Kidney glomerular epithelial cell (primary cell): ENCODE data around the gene PRR15.
A peak's percentile ranks its signal among the peaks of the same experiment; 100 is the strongest.

Experiments
- DNase-seq: peaks from one replicate; lab custom pipeline; 2025; lab: John Stamatoyannopoulos, UW

PRR15 gene

DNA sequence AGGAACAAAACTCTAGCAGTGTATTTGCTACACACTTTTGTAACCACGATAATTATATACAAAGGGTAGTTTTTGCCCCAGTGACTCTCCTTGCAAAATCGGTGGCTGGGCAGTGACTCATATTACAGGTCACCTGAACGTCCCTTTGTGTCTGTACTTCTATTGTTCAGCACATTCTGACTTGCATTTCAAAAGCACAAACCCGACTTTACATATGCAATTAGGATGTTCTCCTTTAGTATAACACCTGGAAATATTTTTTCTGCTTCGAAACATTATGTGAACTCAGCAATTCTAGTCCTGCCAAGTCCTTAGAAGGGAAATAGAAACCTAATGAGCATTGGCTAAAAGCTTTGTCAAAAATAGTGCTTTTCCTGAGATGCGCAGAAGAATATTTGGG lies 6.0 kb downstream of the PRR15 start:
- DNase-seq: no peak

- no peak for DNase-seq
Measured at GRCh38 chr7:29572558-29572957, 8.9 kb downstream of the PRR15 start.

DNA sequence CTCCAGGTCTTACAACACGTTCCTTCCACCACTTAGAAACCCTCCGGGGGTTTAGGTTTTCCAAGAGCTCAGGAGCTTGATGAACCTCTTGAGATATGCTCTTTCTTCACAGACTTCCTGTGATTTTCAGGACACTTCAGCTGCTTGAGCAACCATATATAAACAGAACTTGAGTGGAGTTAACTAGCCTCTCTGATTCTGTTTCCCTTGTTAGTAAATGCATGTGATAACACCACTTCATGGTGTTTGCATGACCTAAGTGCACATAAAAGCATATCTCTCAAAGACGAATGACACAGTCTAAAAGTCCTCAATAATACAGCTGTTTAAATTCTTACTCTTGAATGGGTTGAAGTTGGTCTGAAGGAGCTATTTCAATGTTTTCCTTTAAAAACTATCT lies 9.9 kb downstream of the PRR15 start:
- DNase-seq: no peak

DNA sequence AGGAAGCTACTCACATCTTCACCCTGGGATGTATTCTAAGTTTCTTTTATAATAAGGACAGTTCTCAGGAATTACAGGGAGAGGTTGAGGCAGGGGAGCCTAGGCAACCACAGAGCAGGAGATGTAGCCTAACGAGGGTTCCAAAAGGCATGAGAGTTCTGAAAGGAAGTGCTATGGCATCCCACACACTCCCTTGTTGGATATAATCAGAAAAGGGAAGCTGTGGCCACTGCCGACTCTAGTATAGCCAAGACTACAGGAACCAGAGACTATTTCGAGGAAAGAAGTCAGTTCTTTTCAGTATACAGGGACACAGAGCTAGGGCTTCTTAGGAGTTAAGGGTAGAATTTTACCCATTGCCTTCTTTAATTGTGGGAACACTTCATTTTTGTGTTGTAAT lies 11.0 kb downstream of the PRR15 start:
- no peak for DNase-seq

DNA sequence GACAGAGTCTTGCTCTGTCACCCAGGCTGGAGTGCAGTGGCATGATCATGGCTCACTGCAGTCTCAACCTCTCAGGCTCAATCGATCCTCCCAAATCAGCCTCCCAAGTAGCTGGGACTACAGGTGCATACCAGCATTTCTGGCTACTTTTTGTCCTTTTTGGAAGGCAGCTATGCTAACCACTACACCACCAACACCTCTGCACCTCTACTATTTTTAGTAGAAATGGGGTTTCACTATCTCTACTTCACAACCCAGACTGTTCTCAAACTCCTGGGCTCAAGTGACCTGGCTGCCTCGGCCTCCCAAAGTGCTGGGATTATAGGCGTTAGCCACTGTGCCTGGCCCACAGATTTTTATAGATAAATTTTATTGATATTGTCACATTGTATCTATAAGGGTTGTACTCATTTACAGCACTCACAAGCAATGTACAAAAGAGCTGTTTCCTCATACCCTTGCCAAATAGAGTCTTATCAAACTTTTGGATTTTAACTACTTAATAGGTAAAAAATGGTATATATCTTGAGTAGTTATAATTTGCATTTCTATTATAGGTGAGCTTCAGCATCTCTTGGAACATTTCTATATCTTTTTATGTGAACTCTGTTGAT lies 23.7 kb downstream of the PRR15 start:
- no peak for DNase-seq

- no peak for DNase-seq
Measured at GRCh38 chr7:29588212-29588611, 24.6 kb downstream of the PRR15 start.

GRCh38 chr7:29588900-29589696 lies 25.5 kb downstream of the PRR15 start:
- DNase-seq: peak; percentile 5

- DNase-seq: no peak
Measured at GRCh38 chr7:29592866-29593265, 29.2 kb downstream of the PRR15 start.

GRCh38 chr7:29593459-29593858 lies 29.8 kb downstream of the PRR15 start:
- no peak for DNase-seq

DNA sequence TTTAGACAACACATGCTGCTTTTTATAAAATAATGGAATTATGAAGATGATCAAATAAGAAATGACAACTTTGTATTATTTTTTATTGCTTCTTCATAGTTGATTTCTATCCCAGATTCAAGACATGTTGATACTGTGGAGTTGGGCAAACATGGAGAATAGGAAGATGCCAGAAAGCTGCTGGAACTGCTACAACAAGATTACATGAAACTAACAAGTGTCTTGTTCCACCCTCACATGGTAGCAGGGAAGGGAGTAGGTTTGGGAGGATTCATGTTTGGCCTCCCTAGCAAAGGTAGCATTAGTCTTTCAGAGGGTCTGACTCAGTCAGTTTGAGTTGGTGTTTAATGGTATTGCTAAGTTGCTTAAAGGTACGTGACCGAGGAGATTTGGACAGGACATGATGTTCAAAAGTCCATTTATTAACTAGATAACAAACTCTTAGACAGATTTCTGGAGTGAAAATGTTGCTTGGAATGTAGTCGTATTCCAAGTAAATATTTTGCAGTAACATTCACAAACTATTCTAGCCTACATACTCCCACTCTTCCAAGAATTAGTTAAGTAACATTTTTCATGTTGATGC lies 33.1 kb downstream of the PRR15 start:
- DNase-seq: no peak

DNA sequence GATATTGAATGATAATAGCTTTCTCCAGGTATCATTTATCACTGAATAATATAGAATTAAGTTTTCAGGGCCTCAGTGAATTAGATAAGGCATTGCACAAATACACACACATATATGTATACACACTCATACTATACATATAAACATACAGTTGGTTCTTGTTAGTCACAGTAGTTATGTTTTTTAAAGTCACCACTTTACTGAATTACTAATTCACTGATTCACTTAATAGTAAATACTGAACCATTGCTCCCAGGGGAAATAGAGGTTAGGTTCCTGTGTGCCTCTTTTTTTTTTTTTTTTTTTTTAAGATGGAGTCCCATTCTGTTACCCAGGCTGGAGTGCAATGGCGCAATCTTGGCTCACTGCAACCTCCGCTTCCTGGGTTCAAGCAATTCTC lies 33.6 kb downstream of the PRR15 start:
- no peak for DNase-seq

GRCh38 chr7:29598137-29598536 lies 34.5 kb downstream of the PRR15 start:
- no peak for DNase-seq

DNA sequence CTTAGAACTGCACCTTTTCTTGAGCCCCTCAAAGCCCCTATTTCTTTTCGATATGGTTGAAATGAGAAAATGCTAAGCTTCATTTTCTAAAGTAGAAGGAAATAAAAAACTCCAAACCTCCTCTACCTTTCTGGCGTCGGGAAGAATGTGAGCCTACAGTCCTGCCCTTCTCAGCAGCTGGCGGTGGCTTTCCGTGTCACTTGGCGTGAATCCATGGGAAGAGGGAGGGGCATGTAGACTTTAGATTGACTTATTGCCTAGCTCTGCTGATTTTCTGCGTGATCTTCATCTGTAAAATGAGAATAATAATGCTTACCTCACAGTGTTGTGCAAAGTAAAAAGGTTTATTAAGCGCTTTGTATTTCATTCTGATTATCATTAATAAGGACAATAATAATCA lies 35.0 kb downstream of the PRR15 start:
- no peak for DNase-seq

DNA sequence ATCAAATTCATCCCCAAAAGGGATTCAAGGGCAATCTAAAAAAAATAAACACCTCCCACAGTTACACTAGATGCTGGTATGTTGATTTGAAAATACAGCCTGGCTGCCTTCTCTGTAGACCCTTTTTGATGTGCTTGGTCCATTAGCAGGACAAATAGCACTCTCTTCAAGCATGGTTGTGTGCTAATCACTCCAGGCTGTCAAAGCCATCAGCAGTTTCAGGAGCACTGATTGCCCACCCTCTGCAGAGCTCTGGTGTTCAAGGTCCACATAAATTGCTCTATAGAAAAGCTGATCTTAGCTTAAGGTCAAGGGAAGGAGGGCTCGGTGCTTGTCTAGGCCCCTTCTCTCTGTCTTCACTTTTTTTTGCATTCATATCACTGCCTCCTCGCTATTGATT lies 35.4 kb downstream of the PRR15 start:
- no peak for DNase-seq

DNA sequence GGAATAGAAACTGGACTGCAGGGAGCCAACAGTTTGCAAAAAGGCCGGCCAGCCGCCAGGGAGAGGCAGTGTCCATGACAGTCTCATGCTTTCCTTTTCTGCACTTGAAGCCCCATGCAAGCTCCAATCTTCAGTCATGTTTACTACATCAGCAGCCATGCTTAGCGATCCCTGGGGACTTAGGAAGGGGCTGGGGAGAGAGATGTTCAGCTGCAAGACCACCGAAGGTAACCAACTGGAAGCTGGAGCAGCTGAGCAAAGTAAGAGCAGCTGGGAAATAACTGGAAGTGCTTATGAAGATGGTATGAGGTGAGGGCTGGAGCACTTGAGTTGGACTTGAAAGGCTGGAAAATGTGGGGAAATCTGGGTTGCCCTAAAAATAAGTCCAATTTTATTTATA lies 37.0 kb downstream of the PRR15 start:
- DNase-seq: no peak

- no peak for DNase-seq
Measured at GRCh38 chr7:29604052-29604451, 40.4 kb downstream of the PRR15 start.

DNA sequence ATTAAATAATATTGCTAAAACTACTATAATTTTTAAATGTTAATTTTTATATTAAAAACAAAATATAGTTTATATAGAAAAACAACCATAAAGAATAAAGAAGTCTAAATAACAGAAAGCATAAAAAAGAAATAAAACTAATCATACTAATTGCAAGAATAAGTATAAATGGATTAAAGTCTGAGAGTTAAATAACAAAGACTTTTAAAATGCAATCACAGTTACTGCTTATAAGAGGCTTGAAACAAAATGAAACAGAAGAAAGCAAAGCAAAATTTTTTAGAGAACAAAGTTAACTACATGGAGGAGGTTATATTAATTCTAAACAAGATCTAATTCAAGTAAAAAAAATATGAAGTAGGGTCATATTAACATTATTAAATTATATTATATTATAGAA lies 41.1 kb downstream of the PRR15 start:
- no peak for DNase-seq

GRCh38 chr7:29605671-29606070 lies 42.0 kb downstream of the PRR15 start:
- no peak for DNase-seq

DNA sequence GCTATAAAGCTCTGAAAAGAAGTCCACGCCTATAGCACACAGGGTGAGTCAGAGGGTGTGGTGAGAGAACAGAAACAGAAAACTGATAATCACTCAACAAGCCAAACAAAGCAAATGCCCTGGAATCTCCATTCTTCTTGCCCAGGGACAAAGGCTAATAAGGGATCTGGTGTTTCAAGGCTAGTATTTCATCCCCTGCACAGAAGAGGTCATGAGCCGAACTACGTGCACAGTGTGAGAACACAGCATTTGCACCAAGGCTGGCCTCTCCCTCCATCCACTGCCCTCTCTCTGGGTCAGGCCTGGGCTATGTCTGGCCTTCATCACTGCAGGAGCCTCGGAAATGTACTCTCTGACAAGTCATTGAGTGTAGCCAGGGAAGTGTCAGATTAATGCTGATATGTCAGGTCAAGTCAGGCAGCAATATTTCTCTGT lies 42.7 kb downstream of the PRR15 start:
- DNase-seq: no peak

DNA sequence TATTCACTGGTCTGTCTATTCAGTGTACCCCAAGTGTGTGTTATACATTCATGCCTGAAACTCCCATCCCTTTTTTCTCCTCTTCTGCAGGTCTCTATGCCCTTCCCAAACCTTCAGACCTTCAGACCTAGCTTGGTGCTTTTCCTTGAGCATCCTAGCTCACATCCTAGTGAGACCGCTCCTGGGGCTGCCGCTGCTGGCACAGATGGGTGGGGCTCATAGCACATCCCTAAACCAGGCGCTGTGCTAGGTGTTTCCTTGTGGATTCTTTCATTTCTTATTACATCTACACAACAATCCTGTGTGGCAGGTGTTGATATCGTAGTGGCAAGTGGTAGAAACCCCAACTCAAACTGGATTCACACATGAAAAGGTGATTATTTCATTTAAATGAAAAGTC lies 43.2 kb downstream of the PRR15 start:
- DNase-seq: no peak

- no peak for DNase-seq
Measured at GRCh38 chr7:29607259-29607658, 43.6 kb downstream of the PRR15 start.

- no peak for DNase-seq
Measured at GRCh38 chr7:29607889-29608288, 44.3 kb downstream of the PRR15 start.
